Measurements from ENCODE around the gene ALDH1A2.

DNA sequence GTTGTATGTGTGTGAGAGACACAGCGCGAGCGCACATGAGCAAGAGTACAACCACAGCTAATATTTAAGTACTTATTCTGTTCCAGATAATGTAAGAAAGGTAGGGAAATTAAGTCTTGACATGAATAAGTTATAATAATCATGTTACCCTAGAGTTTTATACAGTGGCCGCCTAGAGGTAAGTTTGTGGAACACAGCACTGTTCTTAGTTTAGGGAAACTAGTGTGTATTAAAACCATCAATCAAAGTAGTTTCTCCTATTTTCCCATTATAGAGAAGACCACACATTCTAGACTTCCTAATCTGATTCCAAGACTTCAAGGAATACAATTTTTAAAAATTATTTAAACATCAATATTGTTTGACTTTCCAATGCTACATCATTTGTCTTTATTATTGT is 9.5 kb downstream of the ALDH1A2 start:
- TF ChIP-seq, protein P1, sequence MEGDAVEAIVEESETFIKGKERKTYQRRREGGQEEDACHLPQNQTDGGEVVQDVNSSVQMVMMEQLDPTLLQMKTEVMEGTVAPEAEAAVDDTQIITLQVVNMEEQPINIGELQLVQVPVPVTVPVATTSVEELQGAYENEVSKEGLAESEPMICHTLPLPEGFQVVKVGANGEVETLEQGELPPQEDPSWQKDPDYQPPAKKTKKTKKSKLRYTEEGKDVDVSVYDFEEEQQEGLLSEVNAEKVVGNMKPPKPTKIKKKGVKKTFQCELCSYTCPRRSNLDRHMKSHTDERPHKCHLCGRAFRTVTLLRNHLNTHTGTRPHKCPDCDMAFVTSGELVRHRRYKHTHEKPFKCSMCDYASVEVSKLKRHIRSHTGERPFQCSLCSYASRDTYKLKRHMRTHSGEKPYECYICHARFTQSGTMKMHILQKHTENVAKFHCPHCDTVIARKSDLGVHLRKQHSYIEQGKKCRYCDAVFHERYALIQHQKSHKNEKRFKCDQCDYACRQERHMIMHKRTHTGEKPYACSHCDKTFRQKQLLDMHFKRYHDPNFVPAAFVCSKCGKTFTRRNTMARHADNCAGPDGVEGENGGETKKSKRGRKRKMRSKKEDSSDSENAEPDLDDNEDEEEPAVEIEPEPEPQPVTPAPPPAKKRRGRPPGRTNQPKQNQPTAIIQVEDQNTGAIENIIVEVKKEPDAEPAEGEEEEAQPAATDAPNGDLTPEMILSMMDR (IDR thresholded peaks at IDR 0.05), result peak; percentile 48
- no peak for TF ChIP-seq EZH2phosphoT487 (IDR thresholded peaks at IDR 0.05)
